Islet precursor cell (in vitro differentiated cells): ENCODE results near the gene MBLAC1.

ENCODE experiments used
- DNase-seq: peaks from one replicate; pipeline ENCODE4 v3.0.0-alpha.2; 2018

MBLAC1 gene

DNA sequence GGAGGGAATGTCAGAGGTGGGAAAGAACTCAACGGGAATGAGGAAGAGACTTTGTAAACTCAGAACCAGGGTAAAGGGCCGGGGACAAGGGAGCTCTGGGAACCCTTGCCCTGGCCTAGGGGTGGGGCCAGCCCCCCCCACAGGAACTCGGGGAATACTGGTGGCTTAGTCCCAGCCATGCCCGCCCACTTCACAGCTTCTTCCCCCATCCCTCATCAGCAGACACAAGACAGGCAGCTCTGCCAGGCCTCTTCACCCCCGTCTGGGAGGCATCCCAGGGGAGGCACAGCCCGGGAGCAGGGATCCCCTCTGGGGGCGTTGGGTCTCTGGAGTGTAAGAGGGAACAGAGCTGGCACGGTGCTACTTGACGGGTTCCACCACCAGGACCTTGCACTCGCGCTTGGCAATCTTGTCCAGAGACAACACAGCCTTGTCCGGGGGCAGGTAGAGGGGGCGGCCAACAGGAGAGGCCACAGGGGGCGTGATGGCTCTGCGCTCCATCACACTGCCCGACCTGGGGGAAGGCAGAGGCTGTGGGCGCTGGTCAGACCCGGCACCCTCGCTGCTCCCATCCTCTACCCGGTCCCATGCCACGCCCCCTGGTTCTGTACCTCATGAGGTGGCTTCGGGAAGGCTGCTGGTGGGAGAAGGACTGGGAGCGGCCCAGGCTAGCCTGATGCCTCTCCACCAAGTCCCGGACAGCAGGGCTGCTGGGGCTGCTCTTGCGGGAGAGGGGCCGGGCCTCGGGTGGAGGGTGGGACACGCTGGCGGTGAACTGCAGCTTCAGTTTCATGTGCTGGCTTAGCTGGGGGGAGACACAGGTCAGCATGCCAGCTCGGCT, 28.1 kb downstream of the MBLAC1 start:
- no peak for DNase-seq

DNA sequence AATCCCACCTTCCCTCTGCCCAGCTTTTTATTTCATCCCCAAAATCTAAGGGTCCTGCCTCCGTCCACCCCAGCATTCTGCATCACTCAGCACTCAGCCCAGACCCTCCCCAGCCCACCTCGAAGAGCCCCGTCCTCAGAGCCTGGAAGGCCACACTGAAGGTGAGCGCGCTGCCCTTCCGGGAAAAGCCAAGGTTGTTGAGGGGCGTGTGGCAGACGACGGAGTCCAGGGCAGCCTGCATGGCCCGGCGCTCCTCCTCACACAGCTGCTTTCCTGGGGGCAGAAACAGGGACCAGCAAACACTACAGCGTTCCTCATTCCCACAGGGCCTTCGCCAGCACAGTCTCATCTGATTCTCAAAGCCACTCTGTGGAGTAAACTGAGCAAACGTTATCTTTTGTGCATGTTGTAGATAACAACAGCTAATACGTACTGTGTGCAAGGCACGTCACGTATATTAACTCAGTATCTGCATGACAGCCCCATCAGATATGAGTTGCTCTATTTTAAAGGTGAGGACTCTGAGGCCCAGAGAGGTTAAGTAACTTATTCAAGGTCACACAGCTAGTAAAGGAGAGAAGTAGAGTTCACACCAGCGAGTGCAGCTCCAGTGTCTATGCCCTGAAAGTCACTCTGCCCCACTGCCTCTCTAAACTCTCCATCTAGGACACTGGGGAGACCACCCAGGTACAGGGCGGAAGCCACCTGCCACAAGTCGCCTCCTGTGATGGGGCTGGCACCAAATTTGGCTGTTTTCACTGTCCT, 29.0 kb downstream of the MBLAC1 start:
- no peak for DNase-seq

DNA sequence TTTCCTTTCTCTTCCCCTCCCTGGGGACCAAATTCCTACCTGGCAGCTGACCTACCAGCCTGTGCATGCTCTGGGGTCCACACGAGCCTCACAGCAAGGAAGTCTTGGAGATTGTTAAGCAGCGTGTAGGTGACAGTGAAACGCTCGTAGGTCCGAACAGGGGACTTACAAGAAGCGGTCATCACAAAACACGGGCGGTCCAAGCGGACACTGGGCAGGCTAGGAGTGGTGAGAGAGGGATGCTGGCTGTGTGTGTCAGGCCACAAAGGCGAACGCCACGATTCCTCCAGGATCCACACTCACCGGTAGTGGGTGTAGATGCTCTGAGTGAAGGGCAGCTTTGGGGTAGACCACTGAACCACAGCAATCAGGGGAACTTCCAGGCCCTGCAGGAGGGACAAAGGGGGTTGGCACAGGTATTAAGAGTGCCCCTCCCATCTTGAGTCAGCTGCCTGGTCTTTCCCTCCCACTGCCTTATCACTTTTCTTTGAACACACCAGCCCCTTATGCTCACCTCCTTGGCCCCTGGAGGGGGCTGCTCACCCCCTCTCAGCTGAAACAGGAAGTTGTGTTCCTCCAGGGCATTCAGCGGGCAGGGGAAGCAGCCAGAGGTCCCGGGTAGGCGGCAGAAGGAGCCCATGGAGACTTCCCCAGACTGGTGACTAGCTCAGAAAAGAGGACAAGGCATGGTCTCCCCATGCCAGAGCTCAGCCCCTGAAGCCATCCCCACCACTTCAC, 29.7 kb downstream of the MBLAC1 start:
- peak; percentile 54 for DNase-seq

DNA sequence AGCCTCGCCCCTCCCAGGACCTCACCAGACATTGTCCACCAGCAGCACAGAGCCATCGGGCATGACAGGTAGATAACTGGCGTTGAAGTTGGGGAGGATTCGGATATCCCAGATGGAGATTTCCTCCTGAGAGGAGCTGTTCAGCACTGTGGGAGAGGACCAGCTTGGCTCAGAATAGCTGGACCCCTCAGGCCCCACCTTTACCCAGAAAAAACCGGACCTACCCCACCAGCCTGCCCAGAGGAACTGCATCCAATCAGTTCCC, 30.2 kb downstream of the MBLAC1 start:
- no peak for DNase-seq

DNA sequence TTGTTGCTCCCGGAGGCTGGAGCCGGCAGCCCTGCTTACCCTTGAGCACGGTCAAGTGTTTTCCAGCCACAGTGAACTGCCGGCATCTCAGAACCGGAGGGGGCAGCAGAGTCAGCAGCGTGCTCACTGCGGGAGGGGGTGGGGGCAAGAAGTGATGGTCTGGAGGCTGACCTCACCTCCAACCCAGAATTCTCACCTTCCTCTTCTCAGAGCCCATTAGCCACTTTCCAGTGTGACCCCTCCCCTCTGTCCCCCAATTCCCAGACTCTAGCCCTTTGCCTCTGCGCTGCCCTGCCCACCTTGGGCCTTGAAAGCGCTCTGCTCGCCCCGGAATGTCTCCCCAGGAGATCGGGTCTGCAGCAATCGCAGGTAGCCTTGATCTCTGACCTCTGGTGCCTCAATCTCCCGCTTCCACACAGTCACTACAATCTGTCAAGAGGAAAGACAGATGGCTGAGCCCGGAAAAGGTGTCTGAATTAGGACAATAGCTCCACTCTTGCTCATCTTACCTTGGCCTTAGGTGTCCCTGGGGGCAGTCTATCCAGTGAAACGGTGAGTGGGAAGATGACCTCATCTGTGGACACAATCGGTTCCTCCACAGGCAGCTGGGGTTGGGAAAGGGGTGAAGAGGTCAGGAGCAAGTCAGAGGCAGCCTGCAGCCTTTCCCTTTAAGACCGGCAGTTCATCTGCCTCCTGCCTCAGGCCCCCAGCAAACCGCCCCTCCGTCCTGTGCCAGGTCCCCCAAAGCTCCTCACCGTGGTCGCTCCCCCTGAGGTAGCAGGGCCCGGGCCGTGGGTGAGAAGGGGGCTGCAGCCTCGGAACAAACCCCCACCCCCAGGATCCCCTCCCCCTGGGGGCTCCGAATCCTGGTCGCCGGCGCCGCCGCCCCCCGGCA, 30.8 kb downstream of the MBLAC1 start:
- DNase-seq, result peak; percentile 93

DNA sequence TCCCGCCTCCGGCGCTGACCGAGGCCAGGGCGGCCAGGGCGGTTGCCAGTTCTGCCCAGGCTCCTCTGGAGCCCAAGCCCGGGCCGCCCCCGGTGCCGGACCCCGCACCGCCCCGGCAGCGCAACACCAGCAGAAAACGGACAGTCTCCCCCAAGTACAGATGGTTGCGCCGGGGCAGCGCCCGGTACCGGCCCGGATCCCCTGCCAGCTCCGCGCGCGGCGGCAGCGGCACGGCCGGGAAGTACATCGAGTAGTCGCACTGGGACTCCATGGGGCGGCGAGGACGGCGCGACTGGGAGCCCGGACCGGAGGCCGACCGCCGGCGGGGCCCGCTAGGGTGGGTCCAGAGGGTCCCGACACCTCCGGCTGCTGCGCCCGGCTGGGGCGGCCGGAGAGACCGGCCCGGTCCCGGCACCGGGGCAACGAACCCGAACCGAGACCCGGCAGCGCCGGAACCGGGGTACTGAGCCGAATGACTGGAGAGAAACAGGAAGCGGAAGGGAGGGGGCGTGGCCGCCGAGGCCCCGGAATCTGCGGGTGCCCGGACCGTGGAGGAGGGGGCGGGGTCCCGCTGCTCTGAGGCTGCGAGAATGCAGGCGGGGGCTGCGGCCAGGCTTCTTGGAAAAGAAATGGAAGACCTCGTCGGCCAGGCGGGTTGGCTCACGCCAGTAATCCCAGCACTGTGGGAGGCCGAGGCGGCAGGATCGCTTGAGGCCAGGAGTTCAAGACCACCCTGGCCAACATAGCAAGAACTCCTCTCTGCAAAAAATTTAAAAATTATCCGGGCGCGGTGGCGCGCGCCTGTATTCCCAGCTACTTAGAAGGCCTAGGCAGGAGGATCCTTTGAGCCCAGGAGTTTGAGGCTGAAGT, 31.7 kb downstream of the MBLAC1 start, which contains the start of gene TRAPPC14:
TRAPPC14 (minus strand) TSS at position 495 of the 870 bp plus-strand sequence; CDS start at position 271, 224 bp downstream.
- peak; percentile 96 for DNase-seq

DNA sequence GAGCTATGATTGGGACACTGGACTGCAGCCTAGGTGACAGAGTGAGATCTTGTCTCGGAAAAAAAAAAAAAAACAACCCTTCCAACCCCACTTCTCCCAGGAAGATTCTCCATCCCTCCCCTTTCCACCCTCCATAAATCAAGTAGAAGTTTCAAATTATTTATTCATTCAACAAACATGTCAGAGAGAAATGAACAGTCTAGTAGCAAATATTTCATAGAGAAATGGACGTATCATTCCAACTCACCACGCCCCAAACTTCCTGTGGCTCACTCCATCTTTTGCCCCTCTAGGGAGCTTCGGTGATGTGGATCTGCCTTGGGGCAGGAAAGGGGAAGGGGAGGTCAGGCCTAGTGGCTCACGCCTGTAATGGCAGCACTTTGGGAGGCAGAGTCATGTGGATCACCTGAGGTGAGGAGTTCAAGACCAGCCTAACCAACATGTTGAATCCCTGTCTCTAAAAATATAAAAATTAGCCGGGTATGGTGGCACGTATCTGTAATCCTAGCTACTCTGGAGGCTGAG, 32.4 kb downstream of the MBLAC1 start:
- no peak for DNase-seq

DNA sequence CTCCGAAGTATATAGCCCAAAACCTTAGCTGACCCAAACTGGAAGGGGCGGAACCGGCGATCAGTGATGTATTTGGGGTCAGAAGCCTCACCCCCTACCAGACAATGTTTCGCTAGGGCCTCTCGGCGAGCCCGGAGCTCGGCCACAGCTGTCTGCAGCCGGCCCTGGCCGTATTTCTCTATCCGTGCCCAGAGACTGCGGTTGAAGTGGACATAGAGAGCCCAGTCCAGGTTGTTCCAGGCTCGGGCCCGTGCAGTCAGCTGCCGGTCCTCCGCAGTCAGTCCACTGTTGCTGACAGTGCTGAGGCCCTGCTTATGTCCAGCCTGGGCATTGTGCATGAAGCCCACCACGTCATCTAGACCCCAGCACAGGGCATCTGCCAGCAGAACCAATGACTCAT, 33.3 kb downstream of the MBLAC1 start:
- DNase-seq, result no peak

DNA sequence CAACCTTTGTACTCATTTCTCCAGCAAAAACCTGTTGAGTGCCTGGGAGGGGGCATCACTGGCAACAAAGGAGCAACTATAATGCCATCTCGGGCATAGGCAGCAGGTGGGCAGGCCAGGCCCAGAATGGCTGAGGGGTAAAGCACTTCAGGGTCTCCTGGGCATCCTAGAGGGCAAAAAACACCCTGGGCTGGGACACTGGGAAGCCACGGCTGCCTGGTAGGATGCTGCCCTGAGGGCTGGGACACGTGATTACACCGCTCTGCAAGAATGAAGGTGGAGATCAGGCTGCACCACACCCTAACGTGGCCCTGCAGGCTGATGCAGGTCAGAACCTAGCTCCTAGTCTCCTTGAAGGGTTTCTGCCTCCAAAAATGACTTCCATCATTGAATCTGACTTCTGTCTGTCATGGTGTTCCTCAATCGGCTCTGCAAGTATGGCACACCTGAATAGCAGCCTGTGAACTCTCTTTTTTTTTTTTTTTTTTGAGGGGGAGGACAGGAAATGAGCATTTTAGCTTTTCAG, 36.3 kb downstream of the MBLAC1 start:
- DNase-seq, result peak; percentile 81

DNA sequence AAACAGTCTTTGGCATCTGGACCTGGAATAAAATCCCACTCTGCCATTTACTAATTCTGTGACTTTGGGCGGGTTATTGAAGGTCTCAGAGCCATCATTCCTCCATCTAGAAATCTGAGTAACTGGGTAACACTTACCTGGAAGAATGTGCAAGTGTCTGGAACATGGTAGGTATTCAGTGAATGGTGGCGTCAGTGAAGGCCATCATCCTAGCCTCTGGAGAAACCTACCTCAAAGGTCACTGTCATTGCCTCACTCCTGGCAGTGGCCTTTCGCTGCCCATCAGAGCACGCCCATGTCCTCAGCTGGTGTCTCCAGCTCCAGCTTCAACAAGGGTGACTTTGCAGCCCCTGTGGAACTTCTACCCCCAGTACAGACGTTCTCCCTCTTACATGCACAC, 37.1 kb downstream of the MBLAC1 start:
- DNase-seq, result no peak

DNA sequence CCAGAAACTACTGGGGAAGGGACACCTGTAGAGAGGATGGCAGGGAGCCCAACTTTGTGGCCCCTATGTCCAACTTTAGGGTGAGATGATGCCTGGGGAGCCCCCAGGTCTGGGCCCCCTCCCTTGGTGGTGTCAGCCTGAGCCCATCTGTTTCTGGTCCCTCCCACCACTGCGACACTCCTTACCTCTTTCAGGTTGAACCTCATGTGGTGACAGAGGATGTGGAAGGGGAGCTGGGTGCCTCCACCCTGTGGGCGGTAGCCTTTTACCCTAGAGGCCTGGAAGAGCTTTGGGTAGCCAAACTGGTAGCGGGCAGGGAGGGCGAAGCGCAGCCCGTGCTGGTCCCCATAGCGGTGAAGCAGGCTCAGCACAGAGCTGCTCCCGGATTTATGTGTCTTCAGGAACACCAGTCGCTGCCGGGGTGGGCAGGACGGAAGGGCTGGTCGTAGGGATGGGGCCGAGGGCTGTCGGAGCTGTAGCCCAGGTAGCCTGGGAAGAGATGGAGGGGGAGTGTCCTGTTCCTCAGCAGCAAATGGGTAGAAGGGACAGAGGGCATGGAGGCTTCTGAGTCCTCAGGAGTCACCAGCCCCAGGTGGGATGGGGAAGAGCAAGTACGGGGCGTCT, 39.7 kb downstream of the MBLAC1 start:
- no peak for DNase-seq

DNA sequence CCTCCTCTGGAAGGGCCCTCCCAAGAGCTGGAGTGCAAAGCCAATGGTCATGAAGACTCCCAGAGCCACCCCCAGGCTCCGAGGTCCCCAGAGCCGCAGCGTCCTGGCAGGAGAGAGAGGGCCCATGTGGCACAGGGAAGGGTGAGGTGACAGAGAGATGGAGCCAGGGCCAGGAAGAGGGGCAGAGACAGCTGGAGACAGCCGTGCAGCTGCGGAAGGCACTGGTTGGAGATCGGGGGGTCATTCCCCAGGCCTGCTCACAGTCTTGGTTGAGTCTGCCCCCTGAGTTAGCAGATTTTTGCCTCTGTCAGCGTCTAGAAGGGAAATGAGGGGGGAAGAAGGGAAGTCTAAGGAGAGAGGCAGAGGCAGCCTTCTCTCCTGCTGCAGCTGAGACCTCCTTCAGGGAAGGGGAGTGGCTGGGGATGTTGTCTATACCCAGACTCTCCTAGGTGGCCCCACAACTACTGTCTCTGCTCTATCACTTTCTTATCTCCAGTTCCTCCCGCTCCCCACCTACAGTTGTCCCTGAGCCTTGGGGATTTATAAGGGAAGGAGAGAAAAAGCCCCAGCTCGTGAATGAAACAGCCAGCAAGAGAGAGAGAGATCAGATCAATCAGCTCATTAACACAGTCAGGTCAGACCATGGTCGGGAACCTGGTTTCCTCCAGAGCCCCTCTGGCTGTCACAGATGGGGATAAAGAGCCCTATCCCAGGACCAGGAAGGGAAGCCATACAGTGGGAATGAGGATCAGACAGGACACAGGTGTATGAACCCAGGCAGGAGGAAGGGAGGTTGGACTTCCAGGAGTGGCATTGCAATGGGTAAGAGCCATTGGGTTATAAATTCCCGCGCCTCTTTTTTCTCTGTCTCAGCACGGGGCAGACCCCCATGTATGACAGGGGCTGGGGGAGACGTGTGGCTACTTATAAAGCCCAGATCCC, 40.5 kb downstream of the MBLAC1 start:
- peak; percentile 51 for DNase-seq

DNA sequence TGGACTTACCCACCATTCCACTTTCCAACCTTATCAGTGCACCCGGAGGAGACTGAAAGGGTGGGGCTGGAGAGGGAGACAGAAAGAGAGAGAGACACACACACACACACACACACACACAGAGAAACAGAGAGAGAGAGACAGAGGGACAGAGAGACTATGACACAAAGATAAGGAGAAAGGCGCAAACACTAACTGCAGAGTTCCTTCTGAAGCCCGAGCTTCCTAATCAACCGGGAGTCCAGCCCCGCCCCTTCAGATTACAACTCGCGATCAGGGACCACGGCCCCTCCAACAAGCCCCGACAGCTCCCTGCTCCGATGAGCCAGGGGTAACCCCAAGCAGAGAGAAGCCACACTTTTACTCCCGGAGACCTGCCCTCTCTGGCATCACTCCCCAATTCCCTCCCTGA, 41.2 kb downstream of the MBLAC1 start:
- peak; percentile 51 for DNase-seq

DNA sequence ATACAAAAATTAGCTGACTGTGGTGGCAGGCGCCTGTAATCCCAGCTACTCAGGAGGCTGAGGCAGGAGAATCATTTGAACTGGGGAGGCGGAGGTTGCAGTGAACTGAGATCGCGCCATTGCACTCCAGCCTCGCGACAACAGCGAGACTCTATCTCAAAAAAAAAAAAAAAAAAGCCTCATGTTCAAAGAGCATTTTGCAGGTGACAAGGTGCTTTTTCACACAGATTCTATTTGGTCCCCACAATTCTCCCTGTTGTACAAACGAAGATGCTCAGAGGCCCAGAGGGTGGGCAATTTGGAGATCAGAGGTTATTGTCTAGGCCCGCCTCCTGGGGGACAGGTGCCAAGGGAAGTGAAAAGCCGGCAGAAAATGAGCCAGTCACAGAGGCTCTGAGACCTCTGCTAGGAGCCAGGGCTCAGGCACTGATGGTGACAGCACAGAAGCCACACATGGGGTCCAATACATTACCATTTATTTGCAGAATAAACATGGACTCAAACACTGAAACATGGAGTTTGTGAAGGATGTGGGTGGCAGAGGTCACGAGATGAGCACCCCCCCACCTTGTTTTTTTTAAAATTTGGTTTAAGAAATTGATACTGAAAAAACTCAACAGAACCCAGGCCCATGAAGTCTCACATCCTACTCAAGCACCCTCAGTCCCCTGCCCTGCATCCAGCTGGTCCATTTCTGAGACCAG, 42.5 kb downstream of the MBLAC1 start:
- no peak for DNase-seq

DNA sequence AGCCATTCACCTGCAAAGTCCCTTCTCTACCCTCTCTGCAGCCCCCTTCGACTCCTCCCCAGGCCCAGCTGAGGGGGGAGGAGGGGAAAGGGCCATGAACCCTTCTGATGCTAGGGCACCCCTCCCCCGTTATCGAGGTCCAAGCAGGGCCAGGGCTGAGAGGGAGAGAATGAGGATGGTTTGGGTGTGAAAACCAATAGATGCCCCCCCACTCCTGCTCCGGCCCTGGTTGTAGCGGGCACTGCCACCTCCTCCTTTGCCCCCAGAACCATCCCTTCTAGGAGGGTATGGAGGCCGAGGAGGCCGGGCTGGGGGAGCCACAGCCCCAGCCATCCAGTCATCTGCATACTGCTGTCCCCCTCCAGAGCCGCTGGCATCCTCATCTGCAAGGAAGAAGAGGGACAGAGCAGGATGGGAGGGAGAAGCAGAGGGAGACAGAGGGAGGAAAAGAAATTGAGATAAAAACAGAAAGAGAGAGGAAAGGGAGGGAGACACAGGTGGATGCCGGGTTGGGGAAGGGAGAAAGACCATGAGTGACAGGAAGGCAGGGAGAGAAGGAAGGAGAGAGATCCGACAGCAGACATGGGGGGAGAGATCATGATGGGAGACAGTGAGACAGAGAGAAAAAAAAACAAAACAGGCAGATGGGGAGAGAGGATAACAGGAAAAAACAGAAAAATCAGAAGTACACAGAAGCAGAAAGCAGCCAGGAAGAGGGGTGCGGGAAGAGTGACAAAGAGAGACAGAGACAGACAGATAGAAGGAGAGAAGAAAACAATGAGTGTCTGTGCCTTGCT, 43.5 kb downstream of the MBLAC1 start:
- DNase-seq, result no peak

DNA sequence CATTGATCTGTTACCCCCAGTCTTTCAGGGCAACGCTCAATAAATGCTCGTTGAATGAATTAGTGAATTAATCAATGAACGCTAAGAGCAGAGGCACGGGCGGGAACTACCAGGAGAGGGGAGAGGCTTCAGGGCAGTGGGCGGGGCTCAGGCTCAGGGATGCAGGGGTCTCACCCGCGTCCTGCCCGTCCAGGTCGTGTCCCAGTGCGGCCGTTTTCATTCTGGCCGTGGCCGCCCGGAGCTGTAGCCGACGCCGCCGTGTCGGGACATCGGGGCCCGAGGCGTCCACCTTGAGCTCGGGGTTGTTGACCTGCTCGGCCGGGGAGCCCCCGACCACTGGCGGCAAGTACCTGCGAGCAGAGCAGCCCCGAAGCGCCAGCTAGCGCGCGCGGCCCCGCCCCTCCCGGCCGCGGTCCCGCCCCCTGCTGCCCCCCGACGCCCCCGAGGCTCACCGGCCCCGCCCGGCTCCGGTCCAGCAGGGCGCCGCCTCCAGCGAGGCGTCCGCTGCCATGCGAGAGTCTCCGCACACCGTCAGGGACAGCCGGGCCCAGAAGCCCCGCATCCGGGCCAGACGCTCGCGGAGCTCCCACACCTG, 44.4 kb downstream of the MBLAC1 start:
- peak; percentile 60 for DNase-seq

DNA sequence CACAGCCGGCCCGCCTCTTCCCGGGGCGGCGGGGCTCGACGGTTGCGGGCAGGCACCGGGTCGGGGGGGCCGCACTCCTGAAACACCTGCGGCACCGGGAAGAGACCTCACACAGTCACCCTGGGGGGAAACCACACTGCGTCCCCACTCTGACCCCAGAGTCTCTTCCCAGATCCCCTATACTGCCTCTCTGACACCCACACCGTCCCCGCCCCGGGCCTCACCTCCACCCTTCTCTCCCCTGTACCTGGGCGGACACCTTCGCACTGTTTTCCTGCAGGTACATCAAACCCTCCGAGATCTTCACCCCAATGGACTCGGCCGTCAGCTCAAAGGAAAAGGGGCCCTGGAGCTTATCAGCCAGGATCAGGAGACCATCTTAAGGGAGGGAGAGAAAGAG, 45.1 kb downstream of the MBLAC1 start:
- peak; percentile 50 for DNase-seq
